Adrenal gland (tissue), 12 donors: Measurements from ENCODE around the gene DOCK1. TPM values are rescaled to one million over a fixed set of nuclear protein-coding genes. Genes with fewer than 3 reads are reported as not detected.

Experiments used
- DNase-seq, 7 donors: peaks; one replicate each; pipeline ENCODE4 v3.0.0-alpha.2; 2019 to 2020
- H3K27ac ChIP-seq, 5 donors: fragments of 200-600 bp; sonication (generic) in 4 of 5; 1 replicate in 3 of 5; 2 replicates in 2 of 5; pipeline versions ENCODE4 v1.5.1 to v1.8.0; 2016 to 2020; ENCODE audit warnings: mild to moderate bottlenecking in 1 of 5
- H3K27me3 ChIP-seq: fragments of 200-600 bp; 2 replicates; pipeline ENCODE4 v1.8.0; 2021
- H3K36me3 ChIP-seq, 2 donors: fragments of 200-600 bp; replicated peaks in 1 of 2; 1 replicate in 1 of 2; 2 replicates in 1 of 2; pipeline versions ENCODE4 v1.5.1 to v1.8.0; 2018 to 2022
- H3K4me1 ChIP-seq, 2 donors: fragments of 200-600 bp; replicated peaks in 1 of 2; 1 replicate in 1 of 2; 2 replicates in 1 of 2; pipeline versions ENCODE4 v1.5.1 to v1.8.0; 2018 to 2021
- H3K4me3 ChIP-seq, 4 donors: fragments of 200-600 bp; sonication (generic) in 3 of 4; one replicate each; pipeline ENCODE4 v1.5.1; 2016 to 2018
- H3K9me3 ChIP-seq, 3 donors: fragments of 200-600 bp; sonication (generic) in 1 of 3; replicated peaks in 1 of 3; 1 replicate in 2 of 3; 2 replicates in 1 of 3; pipeline versions ENCODE4 v1.5.1 to v1.8.0; 2016 to 2021
- CTCF ChIP-seq, 6 experiments: fragments of 450-650 bp in 4 of 6; fragments of 200-600 bp in 2 of 6; sonication (generic) in 1 of 6; IDR thresholded peaks; 1 replicate in 5 of 6; 2 replicates in 1 of 6; pipeline versions ENCODE4 v1.5.1 to v1.8.0; 2016 to 2021; ENCODE audit warnings: antibody characterized with exemption in 6 of 6, mild to moderate bottlenecking in 2 of 6, moderate library complexity in 1 of 6
- POLR2A ChIP-seq, 2 donors: fragments of 450-650 bp; IDR thresholded peaks; one replicate each; pipeline ENCODE4 v1.6.1; 2017; ENCODE audit warnings: antibody characterized with exemption in 2 of 2, mild to moderate bottlenecking in 2 of 2, moderate library complexity in 1 of 2
- WGBS, 4 donors: extraction: QIAGEN DNeasy Blood & Tissue Kit in 2 of 4; methylation state at CpG; one replicate each; pipeline versions ENCODE4 v1.1.5 to v1.1.7; 2013 to 2017; 5-methylcytosine and 5-hydroxymethylcytosine counted together
- intact Hi-C, 2 donors: fragments of 100-400 bp; cut with DNase I; formaldehyde crosslinking; loops; one replicate each; pipeline versions ENCODE4 v1.14.1 to v1.15.0; 2022 to 2023
- polyA plus RNA-seq, 3 donors: library from polyadenylated mRNA; stranded (reverse); fragments of 200-250 nt in 2 of 3; fragments of 350-450 nt in 1 of 3; fragmentation: Illumina TruSeq in 1 of 3; extraction: RNeasy Lipid Tissue Mini Kit (QIAGEN cat#74804) in 1 of 3; gene quantifications; one replicate each; pipeline ENCODE4 v1.2.3, GENCODE V29; 2013 to 2014
- total RNA-seq, 9 donors: library from RNA; depleted of rRNA in 4 of 9; stranded (reverse); fragments of >200 nt in 4 of 9; fragments of 120-200 nt in 1 of 9; fragmentation: NEBNext Ultra II Directional in 1 of 9; extraction: Animal tissue kit (Norgen Biotek cat#: 25700) in 1 of 9; gene quantifications; one replicate each; pipeline versions ENCODE4 v1.1.0 to v1.2.4, GENCODE V29; 2013 to 2023
- donor health status: healthy with polysubstance abuse.
- donor health status: Bipolar disorder and iron deficiency.
- donor health status: DM: yes; HTN: yes; CAD: no.
- donor health status: DM: no; HTN: no; CAD: no.
- donor health status: DM: no; HTN: no; CAD: no.
- donor health status: DM: yes; HTN: yes; CAD: no.

The DOCK1 gene
- total and polyA plus RNA-seq, 12 donors: 8.1 to 30.4 (median 21.6) TPM

- H3K27ac ChIP-seq: no peak overlapping the region
- no peak for TF ChIP-seq POLR2A (IDR thresholded peaks at IDR 0.05)
- no peak for TF ChIP-seq CTCF (IDR thresholded peaks at IDR 0.05)
- DNase-seq: no peak
- H3K4me3 ChIP-seq: no peak overlapping the region
- H3K36me3 ChIP-seq: no peaks in the 10 kb centered on the region
- H3K27me3 ChIP-seq: no peaks in the 10 kb centered on the region
- H3K9me3 ChIP-seq: no peaks in the 10 kb centered on the region
- peaks cover 8% of the 10 kb centered on the region in 2 donors for H3K4me1 ChIP-seq
- 87 to 95% (median 92%) methylated on average over 10 of the region's 10 CpGs for WGBS, 4 donors
- intact Hi-C loops: no loop called here
Measured at GRCh38 chr10:127411062-127411461, 505.8 kb downstream of the DOCK1 start.

- Histone ChIP-seq H3K4me3 (no peak overlapping the region), H3K27ac (no peak overlapping the region), H3K9me3 (no peaks in the 10 kb centered on the region), H3K27me3 (no peaks in the 10 kb centered on the region), H3K36me3 (no peaks in the 10 kb centered on the region), H3K4me1 (peaks cover 10 to 13% of the 10 kb centered on the region in 2 donors)
- intact Hi-C loops: no loop called here
- DNase-seq: no peak
- TF ChIP-seq CTCF (IDR thresholded peaks at IDR 0.05) (no peak), POLR2A (IDR thresholded peaks at IDR 0.05) (no peak)
- 96 to 100% (median 96%) methylated on average over 11 of the region's 11 CpGs for WGBS, 4 donors
Measured at GRCh38 chr10:127413326-127413725, 508.1 kb downstream of the DOCK1 start.

- Histone ChIP-seq H3K4me3 (no peak overlapping the region), H3K36me3 (no peaks in the 10 kb centered on the region), H3K4me1 (peaks cover 10 to 20% of the 10 kb centered on the region in 2 donors), H3K27me3 (no peaks in the 10 kb centered on the region), H3K27ac (no peak overlapping the region), H3K9me3 (no peaks in the 10 kb centered on the region)
- no peak for DNase-seq
- intact Hi-C loops: no loop called here
- no peak for TF ChIP-seq POLR2A (IDR thresholded peaks at IDR 0.05)
- TF ChIP-seq CTCF (IDR thresholded peaks at IDR 0.05): no peak
- WGBS, 4 donors: 90 to 99% (median 95%) methylated on average over 9 of the region's 9 CpGs
Measured at GRCh38 chr10:127414024-127414423, 508.8 kb downstream of the DOCK1 start.

- TF ChIP-seq CTCF (IDR thresholded peaks at IDR 0.05): no peak
- TF ChIP-seq POLR2A (IDR thresholded peaks at IDR 0.05): no peak
- DNase-seq: no peak
- 82 to 99% (median 89%) methylated on average over 9 of the region's 9 CpGs for WGBS, 4 donors
- no peak overlapping the region for H3K4me3 ChIP-seq
- H3K27me3 ChIP-seq: no peaks in the 10 kb centered on the region
- no peak overlapping the region for H3K27ac ChIP-seq
- intact Hi-C loops: no loop called here
- peaks cover 10 to 22% of the 10 kb centered on the region in 2 donors for H3K4me1 ChIP-seq
- no peaks in the 10 kb centered on the region for H3K36me3 ChIP-seq
- no peaks in the 10 kb centered on the region for H3K9me3 ChIP-seq
Measured at GRCh38 chr10:127415116-127415515, 509.9 kb downstream of the DOCK1 start.
